Pons (tissue), 1 donor: ENCODE results near the gene C20orf204.
"Not testable (repeated sequence)": the region's sequence is repeated elsewhere in the genome, so short reads cannot be mapped to it uniquely, and the experiment has no call there.

Experiments
- DNase-seq: peaks from one replicate; pipeline ENCODE4 v3.0.0-alpha.2; 2016; ENCODE audit warnings: low spot score

C20orf204 gene, protein sequence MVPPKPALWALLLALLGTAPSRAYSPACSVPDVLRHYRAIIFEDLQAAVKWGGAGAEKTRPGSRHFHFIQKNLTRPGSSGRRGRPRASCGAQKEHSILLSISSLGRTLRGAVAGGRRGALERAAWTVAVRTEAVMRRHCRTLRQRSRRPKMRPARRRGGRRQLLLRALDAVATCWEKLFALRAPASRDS

DNA sequence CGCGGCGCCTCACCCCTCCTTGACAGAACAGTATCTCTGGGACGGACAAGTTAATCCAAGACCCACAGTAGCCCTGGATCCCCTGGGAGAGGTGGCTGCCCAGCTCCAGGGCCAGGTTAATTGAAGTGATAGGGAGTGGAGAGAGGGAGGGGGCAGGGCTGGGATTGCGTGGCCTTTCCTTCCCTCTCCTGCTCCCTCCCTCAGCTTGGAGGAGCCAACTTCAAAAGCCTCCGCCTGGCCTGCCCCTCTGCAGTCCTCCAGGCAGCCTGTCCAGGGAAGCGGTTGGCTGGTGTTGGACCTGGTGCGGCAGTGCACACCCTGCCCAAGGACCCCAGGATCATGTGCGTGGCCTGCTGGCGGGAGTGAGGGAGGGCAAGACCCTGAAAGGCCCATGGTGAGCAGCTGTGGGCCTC, at the start of gene C20orf204:
Gene C20orf204 (plus strand): TSS at position 250 of the 413 bp plus-strand sequence. CDS start 142 bp downstream, at position 392.
- no peak for DNase-seq

DNA sequence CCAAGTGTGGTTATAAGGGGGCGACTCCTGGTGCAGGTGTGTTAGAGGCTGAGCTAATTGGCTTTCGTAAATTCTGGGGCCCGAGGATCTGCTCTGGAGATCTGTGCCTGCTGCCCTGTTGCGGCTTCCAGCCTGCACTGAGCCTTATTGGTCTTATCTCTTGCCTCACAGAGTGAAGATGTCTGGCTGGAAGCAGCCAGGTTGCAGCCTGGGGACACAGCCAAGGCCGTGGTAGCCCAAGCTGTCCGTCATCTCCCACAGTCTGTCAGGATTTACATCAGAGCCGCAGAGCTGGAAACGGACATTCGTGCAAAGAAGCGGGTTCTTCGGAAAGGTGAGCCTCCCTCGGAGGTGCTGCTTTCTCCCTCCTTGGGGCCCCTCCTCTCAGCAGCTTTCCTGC, 35.1 kb upstream of the C20orf204 start:
- no peak for DNase-seq

DNA sequence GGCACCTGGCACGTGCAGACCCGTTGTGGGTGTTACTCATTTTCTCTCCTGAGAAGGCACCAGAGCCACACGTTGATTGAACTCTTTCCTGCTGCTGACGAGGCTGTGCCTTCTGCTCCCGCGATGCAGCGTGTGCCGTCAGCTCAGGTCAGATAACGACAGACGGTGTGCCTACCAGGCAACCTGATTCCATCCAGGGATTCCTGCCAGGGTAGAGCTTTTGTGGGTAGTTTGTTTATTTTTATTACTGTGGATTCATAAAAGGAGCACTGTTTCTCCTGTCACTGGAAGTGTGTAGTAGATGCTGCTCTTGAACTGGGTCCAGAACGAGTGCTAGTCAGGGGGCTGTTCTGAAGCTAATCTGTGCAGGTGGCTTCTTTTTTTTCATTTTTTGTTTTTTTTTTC, 34.4 kb upstream of the C20orf204 start:
- DNase-seq, result peak; percentile 16

DNA sequence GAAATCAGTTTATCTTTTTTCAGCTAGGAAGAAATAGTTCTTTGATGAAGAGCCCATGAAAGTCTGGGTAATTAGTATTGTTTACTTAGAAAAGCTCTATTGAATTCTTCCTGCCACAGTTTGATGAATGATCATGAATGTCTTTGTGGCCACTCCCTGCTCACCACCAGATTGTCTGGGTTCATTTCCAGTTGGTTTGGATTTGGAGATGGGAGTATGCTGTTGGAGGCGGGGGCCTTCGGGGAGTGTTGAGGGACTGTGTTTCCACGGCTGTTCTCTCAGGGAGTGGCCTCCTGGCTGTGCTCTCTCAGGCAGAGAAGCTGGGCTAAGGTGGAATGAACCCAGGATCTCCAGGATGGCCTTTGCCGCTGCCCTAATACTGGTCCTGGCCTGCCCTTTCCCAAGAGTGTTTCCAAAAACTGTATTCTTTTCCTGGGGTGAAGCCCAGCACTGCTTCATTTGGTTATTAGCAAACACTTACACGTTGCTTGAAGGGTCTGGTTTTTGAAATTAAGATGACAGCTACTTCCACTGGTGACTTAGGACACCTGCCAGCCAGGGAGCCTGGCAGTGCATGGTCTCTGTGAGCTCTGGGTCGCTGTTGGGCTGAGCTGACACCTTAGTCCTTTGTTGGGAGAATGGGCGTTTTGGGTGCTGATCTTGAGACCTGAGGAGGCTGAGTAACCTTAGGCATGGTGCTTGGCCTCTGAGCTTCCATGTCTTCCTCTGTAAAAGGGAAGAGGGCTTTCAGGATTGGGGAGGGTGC, 31.8 kb upstream of the C20orf204 start:
- DNase-seq, result no peak

DNA sequence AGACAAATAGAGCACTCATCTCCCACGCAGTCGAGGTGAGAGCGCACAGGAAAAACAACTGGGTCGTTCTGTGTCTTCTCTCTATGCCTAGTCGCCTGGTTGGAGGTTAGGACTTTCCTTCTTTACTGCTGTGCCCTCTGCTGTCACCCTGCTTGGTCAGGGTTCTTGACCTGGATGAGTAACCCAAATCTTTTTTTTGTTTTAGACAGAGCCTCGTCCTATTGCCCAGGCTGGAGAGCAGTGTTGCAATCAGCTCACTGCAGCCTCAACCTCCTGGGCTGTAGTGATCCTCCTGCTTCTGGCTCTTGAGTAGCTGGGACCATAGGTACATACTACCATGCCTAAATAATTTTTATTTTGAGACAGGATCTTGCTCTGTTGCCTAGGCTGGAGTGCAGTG, 30.6 kb upstream of the C20orf204 start:
- no peak for DNase-seq

DNA sequence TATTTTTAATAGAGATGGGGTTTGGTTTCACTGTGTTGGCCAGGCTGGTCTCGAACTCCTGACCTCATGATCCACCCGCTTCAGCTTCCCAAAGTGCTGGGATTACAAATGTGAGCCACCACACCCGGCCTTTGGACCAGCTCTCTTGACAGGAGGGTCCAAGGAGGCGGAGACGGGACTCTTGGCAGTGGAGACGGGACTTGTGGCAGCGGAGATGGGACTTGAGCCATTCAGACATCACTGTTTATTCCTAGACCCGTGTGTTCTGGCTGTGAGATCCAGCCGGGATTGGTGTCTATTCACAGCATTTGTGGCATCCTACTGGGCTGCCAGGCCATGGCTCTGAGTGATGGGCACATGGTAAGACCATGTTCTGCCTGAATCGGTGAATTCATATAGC, 29.5 kb upstream of the C20orf204 start:
- DNase-seq, result peak; percentile 5

DNA sequence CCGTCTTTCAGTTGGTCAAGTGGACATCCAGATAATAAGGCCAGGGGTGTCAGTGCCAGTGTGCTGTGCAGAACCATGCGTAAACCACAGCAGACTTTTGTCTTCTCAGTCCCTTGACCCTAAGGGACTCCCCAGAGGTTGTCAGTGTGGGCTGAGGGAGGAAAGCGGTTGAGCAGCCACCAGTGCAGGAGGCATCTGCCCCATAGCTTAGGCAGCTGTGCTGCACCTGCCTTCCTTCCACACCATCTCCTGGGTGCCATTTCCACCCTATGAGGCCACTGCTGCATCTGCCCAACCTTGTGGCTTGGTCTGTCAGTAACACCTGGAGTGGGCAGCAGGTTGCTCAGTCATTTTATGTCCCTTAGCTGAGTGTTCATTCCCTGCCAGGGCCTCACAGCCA, 29.1 kb upstream of the C20orf204 start:
- no peak for DNase-seq

DNA sequence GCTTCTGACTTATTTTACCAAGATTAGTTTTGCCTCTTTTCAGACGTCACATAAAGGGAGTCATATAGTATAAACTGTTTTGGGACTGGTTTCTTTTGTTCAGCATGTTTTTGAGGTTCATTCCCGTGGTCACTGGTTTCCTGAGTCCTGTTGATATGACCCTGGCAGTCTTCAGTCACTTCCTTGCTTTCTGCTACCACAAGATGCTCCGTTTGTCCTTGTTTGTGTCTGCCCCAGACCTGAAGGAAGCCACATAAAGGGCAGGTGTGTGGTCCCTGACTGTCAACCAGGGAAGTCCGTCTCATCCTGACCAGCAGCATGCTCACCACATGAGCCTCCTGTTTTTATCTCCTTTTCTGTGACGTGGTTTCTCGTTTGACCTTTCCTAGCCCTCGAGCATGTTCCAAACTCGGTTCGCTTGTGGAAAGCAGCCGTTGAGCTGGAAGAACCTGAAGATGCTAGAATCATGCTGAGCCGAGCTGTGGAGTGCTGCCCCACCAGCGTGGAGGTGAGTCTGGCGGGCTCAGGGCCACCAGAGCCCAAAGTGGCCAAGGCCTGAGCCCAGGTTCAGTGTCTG, 26.1 kb upstream of the C20orf204 start:
- no peak for DNase-seq

DNA sequence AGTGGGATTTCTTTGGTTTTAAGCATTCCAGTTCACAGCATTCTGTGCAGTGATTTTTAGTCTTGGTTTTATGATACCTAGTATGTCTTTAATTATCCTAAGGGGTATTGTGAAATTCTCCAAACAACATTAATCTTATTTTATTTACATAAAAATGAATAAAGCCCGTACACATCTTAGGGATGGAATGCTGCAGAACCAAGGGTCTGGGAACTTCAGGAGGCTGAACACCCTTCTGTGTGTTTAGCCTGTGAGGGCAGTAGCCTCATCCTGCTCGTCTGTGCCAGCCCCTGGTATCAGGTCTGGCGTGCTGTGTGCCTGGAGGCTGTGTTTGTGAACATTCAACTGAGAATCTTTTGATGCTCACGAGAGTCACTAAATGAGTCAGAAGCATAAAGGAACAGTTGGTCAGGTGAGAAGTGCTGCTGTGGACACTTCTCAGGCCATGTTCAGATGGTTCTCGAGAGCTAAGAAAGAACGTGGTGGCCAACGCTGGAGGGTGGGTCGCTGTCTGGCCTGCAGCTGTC, 25.2 kb upstream of the C20orf204 start:
- DNase-seq, result no peak

DNA sequence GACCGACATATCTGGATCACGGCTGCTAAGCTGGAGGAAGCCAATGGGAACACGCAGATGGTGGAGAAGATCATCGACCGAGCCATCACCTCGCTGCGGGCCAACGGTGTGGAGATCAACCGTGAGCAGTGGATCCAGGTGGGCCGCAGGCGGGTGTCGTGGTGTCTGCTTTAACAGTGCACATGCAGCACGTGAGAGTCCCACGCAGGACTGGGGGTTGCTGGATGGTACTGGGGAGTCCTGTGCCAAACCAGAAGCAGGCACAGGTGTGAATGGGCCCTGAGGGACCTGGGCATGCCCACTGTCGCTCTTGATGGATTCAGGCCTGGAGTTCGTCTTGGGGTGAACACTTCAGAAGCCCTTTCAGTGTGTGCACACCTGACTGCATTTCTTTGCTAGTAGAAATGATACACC, 24.6 kb upstream of the C20orf204 start:
- DNase-seq, result no peak

DNA sequence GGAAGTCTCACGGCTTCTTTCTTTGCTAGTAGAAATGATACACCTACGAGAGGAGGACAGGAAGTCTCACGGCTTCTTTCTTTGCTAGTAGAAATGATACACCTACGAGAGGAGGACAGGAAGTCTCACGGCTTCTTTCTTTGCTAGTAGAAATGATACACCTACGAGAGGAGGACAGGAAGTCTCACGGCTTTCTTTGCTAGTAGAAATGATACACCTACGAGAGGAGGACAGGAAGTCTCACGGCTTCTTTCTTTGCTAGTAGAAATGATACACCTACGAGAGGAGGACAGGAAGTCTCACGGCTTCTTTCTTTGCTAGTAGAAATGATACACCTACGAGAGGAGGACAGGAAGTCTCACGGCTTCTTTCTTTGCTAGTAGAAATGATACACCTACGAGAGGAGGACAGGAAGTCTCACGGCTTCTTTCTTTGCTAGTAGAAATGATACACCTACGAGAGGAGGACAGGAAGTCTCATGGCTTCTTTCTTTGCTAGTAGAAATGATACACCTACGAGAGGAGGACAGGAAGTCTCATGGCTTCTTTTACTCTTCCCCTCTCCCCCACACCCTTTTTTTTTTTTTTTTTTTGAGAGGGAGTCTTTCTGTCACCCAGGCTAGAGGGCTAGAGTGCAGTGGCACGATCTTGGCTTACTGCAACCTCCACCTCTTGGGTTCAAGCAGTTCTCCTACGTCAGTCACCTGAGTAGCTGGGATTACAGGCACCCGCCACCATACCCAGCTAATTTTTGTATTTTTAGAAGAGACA, 23.4 kb upstream of the C20orf204 start:
- not testable (repeated sequence) for DNase-seq

DNA sequence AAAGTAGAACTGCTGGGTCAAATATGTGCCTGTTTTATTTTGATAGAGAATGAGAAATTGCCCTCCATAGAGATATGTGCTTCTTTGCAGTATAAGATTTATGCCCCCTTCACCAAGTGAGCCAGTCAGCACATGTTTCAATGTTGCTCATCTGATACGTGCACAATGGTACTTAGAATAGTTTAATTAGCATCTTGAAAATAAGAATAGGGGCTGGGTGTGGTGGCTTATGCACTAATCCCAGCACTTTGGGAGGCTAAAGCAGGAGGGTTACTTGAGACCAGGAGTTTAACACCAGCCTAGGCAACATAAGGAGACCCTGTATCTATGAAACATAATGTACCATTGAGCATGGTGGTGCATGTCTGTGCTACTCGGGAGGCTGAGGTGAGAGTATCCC, 20.3 kb upstream of the C20orf204 start:
- no peak for DNase-seq

DNA sequence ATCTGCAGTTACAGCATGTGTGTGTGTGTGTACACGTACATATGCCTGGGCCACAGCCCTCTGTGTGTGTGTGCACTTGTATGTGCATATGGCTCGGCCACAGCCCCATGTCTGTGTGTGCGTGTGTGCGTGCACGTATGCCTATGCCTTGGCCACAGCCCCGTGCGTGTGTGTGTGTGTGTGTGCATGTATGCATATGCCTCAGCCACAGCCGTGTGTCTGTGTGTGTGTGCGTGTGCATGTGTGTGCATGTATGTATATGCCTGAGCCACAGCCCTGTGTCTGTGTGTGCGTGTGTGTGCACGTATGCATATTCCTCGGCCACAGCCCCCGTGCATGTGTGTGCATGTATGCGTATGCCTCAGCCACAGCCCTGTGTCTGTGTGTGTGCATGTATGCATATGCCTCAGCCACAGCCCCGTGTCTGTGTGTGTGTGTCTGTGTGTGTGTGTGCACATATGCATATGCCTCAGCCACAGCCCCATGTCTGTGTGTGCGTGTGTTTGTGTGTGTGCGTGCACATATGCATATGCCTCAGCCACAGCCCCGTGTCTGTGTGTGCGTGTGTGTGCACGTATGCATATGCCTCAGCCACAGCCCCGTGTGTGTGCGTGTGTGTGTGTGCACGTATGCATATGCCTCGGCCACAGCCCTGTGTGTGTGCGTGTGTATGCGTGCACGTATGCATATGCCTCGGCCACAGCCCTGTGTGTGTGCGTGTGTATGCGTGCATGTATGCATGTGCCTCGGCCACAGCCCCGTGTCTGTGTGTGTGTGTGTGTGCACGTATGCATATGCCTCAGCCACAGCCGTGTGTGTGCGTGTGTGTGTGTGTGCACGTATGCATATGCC, 14.6 kb upstream of the C20orf204 start:
- DNase-seq, result no peak

DNA sequence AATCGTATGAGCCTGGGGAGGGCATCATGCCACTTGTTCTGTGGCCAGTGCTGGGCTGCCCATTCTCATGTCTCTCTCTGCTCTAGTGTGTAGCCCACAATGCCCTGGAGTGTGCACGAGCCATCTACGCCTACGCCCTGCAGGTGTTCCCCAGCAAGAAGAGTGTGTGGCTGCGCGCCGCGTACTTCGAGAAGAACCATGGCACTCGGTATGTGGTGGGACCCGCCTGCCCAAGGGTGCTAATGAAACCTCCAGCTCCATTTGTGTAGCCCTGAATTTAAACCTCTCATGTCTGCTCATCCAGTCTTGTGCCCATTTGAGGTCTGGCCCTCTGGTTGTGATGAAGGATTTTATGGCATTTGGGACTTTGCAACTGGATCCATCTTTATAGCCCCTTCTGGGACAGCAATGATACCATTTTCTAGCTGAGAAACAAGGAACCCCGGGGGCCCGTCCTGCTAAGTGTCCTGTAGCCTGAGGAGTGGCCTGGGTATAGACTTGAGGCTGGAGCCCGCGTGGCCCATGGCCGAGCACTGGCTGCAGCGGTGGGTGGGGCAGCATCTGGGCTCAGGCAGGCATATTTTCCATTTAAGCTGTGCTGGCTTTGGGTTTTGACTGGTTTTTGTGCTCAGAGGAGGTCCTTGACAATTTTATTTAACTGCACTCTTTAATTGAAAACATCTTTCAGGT, 13.2 kb upstream of the C20orf204 start:
- no peak for DNase-seq

DNA sequence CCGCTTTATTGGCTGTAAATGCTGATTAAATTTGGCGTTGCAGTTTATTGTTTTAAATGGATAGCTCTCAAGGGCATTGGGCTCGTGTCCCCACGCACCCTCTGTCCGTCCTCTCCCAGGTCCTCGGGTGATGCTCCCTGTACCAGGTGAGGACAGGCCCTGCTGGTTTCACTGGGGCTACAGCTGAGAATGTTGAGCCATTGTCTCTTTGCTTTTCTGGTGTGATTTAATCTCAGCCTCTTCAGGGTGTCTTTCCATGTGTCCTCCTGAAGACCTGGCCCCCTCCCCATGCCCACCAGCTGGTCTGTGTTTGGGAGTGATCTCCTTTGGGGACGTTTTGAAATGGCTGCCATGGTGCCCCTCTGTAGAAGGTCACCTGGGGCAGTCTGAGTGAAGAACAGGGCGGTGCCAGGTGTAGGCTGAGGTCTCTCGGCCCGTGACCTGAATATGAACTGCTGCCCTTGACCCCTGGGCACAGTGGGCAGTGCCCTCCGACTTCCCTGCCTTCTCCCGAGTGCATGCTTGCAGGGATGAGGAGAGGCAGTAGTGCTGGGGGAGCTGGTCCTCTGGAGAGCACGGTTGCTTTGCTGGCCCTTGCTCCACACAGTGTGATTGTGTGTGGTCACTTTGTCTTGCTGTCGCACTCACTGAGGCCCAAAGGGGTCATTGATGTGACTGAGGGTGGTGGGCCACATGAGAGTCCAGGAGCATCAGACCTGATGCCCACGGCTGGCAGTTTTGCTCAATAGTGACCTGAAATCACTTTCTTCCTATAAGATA, 12.4 kb upstream of the C20orf204 start:
- DNase-seq, result no peak

DNA sequence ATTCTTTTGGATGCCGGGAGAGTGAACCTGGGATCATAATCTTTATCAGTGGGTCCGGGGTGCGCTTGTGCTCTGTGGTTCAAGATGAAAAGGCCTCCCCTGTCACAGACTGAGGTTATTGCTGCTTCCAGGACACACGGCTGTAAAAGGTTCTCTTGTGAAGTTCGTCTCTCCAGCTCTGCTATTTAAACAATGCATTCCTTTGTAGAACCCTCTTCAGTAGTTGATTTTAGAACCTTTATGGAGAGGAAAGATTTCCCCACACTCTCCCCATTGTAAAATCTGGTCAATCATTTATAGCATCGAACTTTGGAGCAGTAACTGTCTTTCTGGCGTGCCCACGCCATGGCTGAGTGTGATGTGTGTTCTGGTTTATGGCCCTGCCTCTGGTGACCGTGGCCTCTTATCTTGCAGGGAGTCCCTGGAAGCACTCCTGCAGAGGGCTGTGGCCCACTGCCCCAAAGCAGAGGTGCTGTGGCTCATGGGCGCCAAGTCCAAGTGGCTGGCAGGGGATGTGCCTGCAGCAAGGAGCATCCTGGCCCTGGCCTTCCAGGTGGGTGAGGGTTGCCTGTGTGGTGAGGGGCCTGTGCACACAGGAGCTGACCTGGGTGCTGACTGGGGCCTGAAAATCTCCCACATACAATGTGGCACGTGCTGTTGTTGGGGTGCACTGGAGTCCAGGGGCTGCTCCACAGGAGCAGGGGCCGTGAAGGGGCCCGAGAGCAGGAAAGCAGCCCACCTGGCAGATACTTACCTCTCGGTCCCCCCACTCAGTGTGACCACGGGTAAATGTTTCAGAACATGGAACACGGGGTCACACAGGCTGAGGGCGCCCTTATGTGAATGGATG, 11.6 kb upstream of the C20orf204 start:
- no peak for DNase-seq

DNA sequence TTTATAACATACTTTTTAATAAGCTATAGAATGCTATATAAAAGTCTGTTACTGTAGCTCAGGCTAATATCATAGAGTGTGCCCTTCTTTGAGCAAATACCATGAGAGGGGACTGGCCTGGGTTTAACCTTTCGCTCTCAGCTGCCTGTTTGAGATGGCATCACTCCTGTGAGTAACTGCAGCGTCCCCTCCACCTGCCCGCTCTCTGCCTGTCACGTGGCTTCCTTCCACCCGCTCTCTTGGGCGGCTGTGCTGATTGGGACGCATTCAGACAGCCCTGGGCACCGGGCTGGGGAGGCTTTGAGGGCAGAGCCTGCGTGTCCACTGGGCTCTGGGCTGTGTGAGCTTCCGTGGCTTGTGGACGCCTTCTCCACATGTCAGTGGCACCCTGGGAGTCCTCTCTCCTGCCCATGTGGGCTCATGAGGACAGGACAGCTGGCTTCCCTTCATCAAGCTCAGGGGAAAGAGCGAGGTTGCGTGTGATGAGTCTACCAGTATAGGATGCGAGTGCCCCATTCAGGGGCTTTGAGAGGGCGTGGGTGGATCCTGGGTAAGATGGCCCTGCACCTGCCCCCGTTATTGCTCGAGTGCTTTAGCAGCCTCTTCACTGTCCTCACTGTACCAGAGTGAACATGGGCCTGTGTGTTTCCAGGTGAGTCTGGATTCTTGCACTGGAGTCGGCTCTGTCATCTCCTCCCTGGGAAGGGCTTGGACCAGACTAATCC, 10.7 kb upstream of the C20orf204 start:
- no peak for DNase-seq

DNA sequence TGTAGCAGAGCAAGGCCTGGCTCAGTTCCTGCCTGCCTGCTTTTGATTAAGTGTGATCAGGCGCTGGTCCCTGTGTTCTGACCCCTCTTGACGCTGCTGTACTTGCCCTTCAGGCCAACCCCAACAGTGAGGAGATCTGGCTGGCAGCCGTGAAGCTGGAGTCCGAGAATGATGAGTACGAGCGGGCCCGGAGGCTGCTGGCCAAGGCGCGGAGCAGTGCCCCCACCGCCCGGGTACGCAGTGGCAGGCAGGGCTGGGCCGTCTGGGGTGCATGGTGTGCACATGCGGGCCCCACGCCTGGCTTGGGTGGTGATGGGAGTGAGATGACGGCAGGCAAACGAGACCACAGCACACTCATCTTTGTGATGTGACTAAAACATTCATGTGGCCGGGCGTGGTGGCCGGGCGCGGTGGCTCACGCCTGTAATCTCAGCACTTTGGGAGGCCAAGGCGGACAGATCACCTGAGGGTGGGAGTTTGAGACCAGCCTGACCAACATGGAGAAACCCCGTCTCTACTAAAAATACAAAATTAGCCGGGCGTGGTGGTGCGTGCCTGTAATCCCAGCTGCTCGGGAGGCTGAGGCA, 10.1 kb upstream of the C20orf204 start:
- DNase-seq, result no peak
